MCF 10A (cell line): ENCODE data around the gene GPS1. TPM values are rescaled to one million over a fixed set of nuclear protein-coding genes. Genes with fewer than 3 reads are reported as not detected.
A peak's percentile ranks its signal among the peaks of the same experiment; 100 is the strongest.

Experiments
- BruUV-seq: library from RNA; stranded (reverse); fragments of 400-500 nt; replicated peaks from 2 replicates; lab custom pipeline; 2021; lab: Mats Ljungman, UMichigan
- CTCF ChIA-PET: fragments of 300-600 bp; sonication (Branson Sonifier 250); formaldehyde crosslinking; extraction: SDS; loops from one replicate; lab custom pipeline; 2021; ENCODE audit warnings: antibody characterized with exemption, inconsistent platforms; lab: Yijun Ruan, JAX
- POLR2A ChIA-PET: fragments of 300-600, 350-650 bp; sonication (Branson Sonifier 250); formaldehyde crosslinking; extraction: SDS; loops from one replicate; lab custom pipeline; 2020; ENCODE audit warnings: antibody characterized with exemption, inconsistent platforms; lab: Yijun Ruan, JAX
- DNase-seq: peaks from one replicate; pipeline ENCODE4 v3.0.0-alpha.2; 2018; ENCODE audit not compliant: unreplicated experiment
- H3K27ac Mint-ChIP-seq: one replicate; pipeline ENCODE4 v1.8.0; 2022; ENCODE audit warnings: mild to moderate bottlenecking, low read depth, mixed read lengths; ENCODE audit not compliant: unreplicated experiment
- H3K27me3 Mint-ChIP-seq: one replicate; pipeline ENCODE4 v1.8.0; 2022; ENCODE audit warnings: mixed read lengths; ENCODE audit not compliant: insufficient read depth, unreplicated experiment
- H3K36me3 Mint-ChIP-seq: one replicate; pipeline ENCODE4 v1.8.0; 2022; ENCODE audit warnings: mild to moderate bottlenecking, moderate library complexity, mixed read lengths; ENCODE audit not compliant: insufficient read depth, unreplicated experiment
- H3K4me1 Mint-ChIP-seq: one replicate; pipeline ENCODE4 v1.8.0; 2022; ENCODE audit warnings: mixed read lengths; ENCODE audit not compliant: insufficient read depth, unreplicated experiment
- H3K4me3 Mint-ChIP-seq: one replicate; pipeline ENCODE4 v1.8.0; 2022; ENCODE audit warnings: mild to moderate bottlenecking, moderate library complexity, mixed read lengths; ENCODE audit not compliant: unreplicated experiment
- H3K9me3 Mint-ChIP-seq: one replicate; pipeline ENCODE4 v1.8.0; 2022; ENCODE audit warnings: mixed read lengths; ENCODE audit not compliant: unreplicated experiment
- CTCF ChIP-seq: fragments of 200-600 bp; IDR thresholded peaks from one replicate; pipeline ENCODE4 v1.8.0; 2022; ENCODE audit warnings: antibody characterized with exemption, mild to moderate bottlenecking; ENCODE audit not compliant: unreplicated experiment
- intact Hi-C: fragments of 100-400 bp; cut with micrococcal nuclease; formaldehyde crosslinking; loops from 2 replicates; pipeline ENCODE4 v1.14.1; 2022
- total RNA-seq: library from RNA; stranded (reverse); gene quantifications from 2 replicates; pipeline ENCODE4 v1.2.3, GENCODE V29; 2022

Gene GPS1
- total RNA-seq, 1 experiment from 2014 or later: 100 TPM

- H3K27ac Mint-ChIP-seq: no peak overlapping the region
- no peaks in the 10 kb centered on the region for H3K9me3 Mint-ChIP-seq
- peaks cover 58% of the 10 kb centered on the region for H3K36me3 Mint-ChIP-seq
- intact Hi-C loops: loop anchor here (10.0 kb wide), 1 partner anchor 62 kb away; the partner anchor contains the start of genes DCXR and RAC3
- no TSS peak for BruUV-seq
- POLR2A ChIA-PET: interaction anchor here (0.6 to 3.2 kb wide), 10 partner anchors 10 to 201 kb away, joined by 3 to 39 read pairs (median 6); partner anchors contain the start of genes DCXR, DUS1L and RAC3
- no peak for DNase-seq
- no peaks in the 10 kb centered on the region for H3K4me1 Mint-ChIP-seq
- H3K4me3 Mint-ChIP-seq: peak overlapping the region; percentile 75
- no peaks in the 10 kb centered on the region for H3K27me3 Mint-ChIP-seq
- CTCF ChIA-PET: interaction anchor here (0.7 to 1.3 kb wide), 5 partner anchors 31 to 61 kb away, joined by 3 to 4 read pairs (median 3); no protein-coding TSS in a partner anchor
- TF ChIP-seq CTCF: no peak
Observed at GRCh38 chr17:82096709-82097183, 45.0 kb downstream of the GPS1 start.

- POLR2A ChIA-PET: interaction anchor here (0.6 to 3.2 kb wide), 16 partner anchors 9 to 200 kb away, joined by 3 to 39 read pairs (median 6); partner anchors contain the start of genes DUS1L, MAFG and RAC3
- intact Hi-C loops: loop anchor here (10.0 kb wide), 1 partner anchor 63 kb away; the partner anchor contains the start of genes DCXR and RAC3
- no peak for DNase-seq
Observed at GRCh38 chr17:82097184-82097918, 45.7 kb downstream of the GPS1 start.

GRCh38 chr17:82097919-82098168, 46.1 kb downstream of the GPS1 start:
- Mint-ChIP-seq H3K9me3 (no peaks in the 10 kb centered on the region), H3K27me3 (no peaks in the 10 kb centered on the region), H3K4me1 (no peaks in the 10 kb centered on the region), H3K36me3 (peaks cover 47% of the 10 kb centered on the region), H3K4me3 (peak overlapping the region; percentile 75), H3K27ac (peak overlapping the region; percentile 23)
- no TSS peak for BruUV-seq
- TF ChIP-seq CTCF: no peak
- CTCF ChIA-PET: no interaction called here
- POLR2A ChIA-PET: interaction anchor here (1.1 to 3.2 kb wide), 17 partner anchors 9 to 264 kb away, joined by 3 to 39 read pairs (median 6); partner anchors contain the start of genes CENPX, DUS1L, LRRC45 and MAFG
- intact Hi-C loops: loop anchor here (10.0 kb wide), 1 partner anchor 63 kb away; the partner anchor contains the start of genes DCXR and RAC3
- DNase-seq: no peak

More at GRCh38 chr17:82097184-82097918, 45.7 kb downstream of the GPS1 start:
- H3K4me3 Mint-ChIP-seq: peak overlapping the region; percentile 75
- TF ChIP-seq CTCF: no peak
- BruUV-seq: TSS peak; percentile 60
- H3K27me3 Mint-ChIP-seq: no peaks in the 10 kb centered on the region
- H3K4me1 Mint-ChIP-seq: no peaks in the 10 kb centered on the region
- peak overlapping the region; percentile 23 for H3K27ac Mint-ChIP-seq
- H3K36me3 Mint-ChIP-seq: peaks cover 52% of the 10 kb centered on the region
- CTCF ChIA-PET: interaction anchor here (1.2 kb wide), 1 partner anchor 60 kb away, joined by 3 read pairs; no protein-coding TSS in a partner anchor
- H3K9me3 Mint-ChIP-seq: no peaks in the 10 kb centered on the region
